CD4-positive, alpha-beta T cell treated with Interleukin-10 for 1 hour (primary cell): ENCODE measurements around the gene SRGAP3.

Source experiments
- DNase-seq: peaks from one replicate; pipeline ENCODE4 v3.0.0-alpha.2; 2020

Gene SRGAP3

DNA sequence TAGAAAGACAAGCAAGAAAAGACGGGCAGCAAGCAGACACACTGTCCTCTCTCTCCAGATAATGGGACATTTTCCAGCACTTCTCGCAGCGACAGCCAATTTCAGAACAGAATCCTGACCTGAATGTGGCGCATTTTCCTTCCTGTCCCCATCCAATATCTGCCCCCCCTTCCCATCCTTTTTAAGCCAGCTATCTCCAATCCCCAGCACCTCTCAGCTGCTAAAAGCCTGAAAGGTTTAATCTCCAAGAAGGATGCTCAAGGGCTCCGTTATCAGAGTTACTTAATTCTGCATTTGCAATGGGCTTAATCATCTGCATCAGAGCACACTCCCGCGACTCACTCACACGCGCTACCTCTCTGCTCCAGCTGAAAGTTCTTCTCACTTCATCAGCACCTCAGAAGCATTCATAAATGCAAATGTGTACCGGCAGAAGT is 50.5 kb downstream of the SRGAP3 start:
- no peak for DNase-seq

DNA sequence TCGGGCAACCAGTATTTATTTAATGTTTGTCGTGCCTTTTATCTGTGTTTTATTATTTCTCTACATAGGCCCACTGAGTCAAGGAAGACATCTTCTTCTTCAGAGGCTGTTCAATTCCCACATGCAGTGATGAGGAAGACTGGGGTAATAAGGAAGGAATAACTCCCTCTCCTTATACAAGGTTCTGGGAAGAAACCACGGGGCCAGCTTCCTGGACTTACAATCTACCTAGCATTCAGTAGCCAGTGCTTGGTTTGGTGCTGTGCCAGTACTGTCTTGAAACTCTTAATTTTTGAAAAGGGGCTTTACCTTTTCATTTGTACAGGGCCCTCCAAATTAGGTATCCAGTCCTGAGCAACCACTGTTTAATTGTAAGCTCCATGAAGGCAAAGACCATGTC is 51.2 kb downstream of the SRGAP3 start:
- no peak for DNase-seq

DNA sequence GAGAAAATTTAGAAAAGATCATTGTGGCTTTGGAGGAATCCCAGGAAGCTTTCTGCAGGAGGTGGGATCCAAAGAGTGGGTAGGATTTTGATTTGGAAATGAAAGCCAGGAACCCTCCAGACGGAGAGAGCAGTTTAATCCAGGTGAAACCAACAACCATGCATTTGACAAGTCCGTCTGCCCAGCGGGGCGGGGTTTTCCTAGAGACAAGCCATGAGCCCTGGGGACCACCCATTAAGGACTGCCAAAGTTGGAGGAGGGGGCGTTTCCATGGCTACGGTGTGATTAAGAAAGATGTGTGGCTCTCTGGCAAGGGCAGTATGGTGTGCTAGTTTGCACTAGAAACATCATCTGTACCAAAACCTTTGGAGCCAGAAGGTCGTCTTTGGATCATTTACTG is 53.4 kb downstream of the SRGAP3 start:
- no peak for DNase-seq

DNA sequence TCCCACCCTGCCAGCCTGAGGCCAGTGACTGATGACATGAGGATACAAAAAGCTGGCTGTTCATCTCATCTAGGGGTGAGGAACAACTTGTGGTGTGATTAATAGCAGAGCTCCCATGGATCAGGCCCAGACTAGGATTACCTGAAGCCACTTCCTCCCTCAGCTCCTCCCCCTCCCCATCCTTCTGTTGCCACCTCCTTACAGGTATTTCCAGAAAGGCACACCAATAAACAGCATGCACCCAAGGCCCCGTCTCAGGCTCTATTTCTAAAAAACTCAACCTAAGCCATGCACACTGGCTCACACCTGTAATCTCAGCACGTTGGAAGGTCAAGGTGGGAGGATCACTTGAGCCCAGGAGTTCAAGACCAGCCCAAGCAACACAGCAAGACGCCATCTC is 54.1 kb downstream of the SRGAP3 start:
- DNase-seq: no peak

DNA sequence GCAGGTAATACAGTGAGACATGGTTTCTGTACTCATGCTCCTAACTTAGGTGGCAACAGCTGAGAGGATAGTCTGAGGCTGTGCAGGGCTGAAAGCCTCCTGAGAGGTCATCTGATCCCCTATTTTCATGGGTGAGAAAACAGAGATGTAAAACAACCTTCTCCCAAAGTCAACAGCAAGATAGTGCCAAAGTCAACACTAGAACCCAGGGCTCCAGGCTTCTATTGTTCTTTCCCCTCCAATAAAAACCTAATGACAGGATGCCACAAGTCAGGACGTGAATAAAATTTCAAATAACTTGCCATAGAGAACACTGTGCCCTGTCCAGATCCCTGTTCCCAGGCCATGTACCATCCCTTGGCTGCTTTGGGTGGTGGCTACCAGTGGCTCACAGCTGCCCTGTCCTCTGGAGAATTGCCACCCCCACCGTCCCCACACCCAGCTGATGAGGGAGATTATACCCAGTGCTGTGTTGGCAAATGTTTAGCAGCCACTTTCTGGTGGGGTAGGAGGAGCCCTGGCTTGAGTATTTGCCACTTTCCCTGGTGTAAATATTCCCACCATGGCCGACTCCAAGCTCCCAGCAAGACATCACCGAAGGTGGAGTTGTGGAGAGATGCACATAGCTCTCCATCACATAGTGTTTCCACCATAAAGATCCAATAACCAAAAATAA is 54.8 kb downstream of the SRGAP3 start:
- no peak for DNase-seq

DNA sequence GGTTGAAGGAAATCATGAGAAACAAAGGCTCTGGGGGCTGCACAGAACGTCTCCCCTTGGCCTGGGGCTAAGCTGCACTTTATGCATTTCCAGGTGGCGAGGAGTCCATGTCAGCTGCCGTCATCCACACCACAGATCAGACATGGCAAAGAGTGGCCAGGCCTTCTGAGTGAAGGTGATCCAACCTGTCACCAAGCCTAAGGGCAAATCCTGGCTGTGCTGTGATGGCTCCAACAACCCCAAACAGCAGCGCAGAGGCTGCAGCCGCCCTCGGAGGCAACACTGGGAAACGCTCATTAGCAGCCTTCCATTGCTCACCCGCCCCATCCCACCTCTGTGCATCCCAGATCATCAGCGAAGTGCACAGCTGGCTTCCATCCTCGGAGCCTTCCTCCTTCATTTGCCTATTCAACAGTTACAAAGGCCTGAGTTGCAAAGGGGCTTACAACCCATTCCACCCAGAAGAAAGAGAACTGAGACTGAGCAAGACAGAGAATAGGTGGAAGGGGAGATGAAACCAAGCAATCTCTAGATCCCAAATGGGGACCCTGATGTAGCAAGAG is 55.7 kb downstream of the SRGAP3 start:
- no peak for DNase-seq

DNA sequence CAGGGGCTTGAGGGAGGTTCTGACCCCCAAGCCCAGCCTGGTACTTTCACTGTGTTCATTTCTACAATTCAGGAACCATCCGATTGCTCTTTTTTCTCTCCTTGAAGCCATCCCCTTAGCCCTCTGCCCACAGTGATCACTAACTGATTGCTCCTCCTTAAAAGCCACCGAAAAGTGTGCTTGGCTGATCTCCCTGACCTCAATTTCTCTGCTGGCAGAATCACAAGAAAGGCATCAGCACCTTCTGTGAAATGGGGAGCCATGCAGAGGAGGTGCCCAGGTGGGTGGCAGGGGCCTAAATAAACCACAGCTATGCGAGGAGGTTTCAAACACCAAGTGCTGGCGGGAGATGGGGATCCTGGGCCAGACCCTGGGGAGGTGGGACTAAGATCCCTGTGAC is 56.2 kb downstream of the SRGAP3 start:
- no peak for DNase-seq

DNA sequence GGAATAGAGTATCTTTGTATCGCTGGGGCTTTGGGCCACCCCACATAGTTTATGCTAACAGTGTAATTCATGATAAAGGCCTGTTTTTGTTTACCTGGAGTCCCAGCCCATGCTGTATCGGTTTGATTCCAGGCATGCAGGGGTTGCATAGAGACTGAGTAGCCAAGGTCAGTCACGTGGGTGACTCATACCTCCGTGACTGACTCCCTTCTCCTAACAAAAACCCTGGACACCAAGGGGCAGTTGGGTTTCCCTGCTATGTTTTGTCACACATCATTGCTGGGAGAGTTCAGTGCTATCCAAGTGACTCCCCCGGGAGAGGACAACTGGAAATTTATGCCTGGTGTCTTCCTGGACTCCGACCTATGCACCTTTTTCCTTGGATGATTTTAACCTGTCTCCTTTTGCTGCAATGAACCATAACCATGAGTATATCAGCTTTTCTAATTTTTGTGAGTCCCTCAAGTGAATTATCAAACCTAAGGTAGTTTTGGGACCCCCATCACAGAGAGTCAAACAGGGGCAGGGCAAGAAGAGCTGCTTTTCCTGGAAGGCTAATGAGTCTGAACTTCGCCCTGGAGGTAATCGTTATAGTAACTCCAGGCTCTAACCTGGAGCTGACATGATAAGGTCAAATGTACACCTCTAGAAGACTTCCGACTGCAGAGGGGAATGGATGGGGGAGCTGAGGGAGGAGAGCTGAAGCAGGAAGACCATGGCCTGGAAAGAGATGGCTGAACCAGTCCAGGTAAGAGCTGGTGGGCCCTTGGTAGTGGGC is 57.0 kb downstream of the SRGAP3 start:
- DNase-seq: no peak

DNA sequence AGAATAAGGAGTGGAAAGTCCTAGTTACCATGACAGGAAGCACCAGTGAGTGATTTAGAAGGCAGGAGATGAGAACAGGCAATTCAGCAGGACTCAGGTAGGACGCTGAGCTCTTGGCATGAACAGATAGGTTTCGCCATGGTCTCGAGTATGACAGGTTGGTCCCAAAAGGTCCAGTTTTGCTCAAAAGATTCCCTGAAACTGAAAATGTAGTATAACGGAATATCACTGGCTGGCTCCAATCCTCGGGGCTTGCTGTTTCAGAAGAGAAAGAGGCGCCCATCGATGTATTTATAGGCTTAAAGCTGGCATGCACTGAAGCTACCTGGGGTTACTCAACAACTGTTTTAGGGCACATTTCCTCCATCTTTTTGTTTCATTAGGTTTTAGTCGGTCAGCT is 59.2 kb downstream of the SRGAP3 start:
- DNase-seq: no peak

DNA sequence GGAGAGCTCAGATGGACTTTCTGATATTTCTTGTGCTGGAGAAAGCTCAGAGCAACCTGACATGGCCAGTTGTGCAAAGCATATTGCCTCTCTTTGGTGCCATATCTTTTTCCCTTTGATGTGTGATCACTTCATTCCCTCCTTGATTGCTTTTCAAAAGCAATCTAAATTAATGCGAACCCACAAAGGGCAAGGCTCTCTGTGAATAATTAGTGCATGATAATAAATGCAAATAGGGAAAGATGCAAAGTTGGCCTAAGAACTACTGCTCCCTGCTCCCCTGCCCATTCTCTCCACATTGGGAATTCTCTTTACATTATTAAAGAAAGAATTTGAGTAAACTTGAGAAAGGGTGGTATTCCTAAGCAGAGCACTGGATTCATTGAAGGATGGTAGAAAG is 60.9 kb downstream of the SRGAP3 start:
- DNase-seq: no peak

DNA sequence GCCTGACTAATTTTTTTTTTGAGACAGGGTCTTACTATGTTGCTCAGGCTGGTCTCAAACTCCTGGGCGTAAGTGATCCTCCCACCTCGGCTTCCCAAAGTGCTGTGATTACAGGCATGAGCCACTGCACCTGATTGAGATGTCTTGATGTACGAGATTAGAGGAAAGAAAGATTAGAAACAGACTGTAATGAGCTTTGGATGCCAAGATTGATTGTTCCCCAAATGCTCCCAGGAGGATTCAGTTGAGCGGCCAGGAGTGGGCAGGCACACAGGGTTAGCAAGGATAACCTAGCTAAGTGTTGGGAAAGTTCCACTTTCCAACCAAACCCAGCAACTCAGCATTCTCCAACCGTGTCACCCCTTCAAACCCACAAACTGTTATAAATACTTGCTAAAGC is 63.7 kb downstream of the SRGAP3 start:
- DNase-seq: no peak

DNA sequence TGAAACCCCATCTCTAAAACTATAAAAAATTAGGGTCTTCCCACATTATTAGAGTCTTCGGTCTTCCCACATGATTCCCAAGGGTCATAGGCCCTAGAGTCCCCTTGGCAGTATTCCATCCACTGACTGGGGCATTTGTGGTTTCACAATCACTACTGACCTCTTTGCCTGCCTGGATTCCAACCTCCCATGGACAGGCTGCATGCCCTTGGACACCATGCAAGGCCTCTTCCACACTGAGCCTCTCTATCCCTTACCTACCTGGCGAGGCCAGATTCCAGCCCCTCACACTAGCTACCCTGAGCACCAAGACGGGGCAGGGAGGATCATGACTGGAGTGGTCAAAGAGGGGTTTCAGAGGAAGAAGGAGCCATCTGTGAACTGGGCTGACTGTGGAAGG is 64.4 kb downstream of the SRGAP3 start:
- DNase-seq: no peak

DNA sequence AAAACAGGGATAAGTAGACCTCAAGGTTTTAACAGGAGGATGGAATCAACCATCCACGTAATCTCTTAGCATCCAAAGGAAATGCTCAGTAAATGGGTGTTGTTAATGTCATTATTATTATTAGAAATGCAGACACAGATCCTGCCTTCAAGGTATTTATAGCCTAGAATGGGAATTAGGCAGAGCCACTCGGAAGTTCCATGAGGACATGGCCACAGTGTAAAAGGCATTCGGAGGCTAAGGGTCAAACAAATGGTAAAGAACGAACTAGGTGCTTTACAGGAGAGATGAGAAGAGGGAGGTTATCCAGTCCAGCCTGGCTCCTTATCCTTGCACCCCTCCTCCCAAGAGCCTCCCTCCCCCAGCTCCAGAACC is 65.0 kb downstream of the SRGAP3 start:
- DNase-seq: no peak

DNA sequence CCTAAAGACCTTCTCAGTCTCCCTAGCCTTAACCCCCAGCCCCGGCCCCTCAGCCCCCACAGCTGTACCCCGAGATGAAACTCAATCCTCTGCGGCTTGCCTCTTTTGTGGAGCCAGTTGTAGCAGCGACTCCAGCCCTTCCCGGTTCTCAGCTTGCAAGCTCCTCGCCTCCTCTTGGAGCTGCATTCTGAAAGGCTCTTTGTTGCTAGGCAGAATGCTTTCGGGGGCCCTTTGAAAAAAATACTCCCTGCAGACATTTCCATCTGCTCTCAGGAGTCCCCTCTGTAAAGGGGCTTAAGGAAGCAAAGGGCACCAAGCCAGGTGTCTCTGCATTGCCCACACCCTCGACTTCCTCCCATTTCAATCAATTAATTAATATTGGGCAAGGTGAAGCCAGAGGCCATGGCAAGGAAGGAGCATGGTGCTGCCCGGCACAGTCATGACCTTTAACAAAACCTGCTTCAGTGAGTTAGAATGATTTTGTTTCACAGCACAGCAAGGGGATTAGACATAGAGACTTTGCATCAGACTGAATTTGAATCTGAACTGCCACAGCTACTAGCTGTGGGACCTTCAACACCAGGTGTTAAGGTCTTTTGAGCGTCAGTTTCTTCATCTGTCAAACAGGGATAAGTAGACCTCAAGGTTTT is 65.5 kb downstream of the SRGAP3 start:
- no peak for DNase-seq

DNA sequence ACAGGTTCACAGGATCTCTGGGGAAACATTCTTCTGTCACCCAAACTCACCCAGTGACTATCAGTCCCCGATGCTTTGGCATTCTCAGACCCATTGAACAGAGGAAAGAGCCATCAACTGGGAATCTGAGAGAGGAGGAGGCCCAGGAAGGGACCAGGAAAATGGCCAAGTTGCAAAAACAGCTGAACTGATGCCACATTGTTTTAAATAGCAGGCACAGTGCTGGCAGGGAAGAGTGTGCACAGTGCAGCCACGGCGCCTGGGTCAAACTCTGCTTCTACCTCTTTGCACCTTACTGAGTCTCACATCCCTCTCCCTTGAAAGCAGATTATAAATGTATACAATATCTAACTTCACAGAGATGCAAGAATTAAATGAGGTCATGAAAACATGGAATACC is 66.4 kb downstream of the SRGAP3 start:
- no peak for DNase-seq

DNA sequence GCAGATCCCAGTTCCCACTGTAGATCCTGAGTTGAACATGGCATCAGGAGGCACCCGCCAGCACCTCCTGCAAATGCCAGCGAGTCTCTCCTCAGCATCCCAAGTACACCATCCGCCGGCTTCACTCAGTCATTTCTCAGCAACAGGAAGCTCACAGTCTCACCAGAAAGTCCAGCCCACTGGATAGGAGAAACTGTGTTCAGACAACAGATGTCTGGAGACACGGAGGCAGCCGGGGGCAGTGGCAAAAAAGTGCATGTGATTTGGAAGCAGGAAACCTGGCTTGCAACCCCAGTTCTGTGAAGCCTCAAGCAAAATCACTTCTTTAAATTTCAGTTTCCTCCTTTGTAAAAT is 68.7 kb downstream of the SRGAP3 start:
- DNase-seq: peak; percentile 4

DNA sequence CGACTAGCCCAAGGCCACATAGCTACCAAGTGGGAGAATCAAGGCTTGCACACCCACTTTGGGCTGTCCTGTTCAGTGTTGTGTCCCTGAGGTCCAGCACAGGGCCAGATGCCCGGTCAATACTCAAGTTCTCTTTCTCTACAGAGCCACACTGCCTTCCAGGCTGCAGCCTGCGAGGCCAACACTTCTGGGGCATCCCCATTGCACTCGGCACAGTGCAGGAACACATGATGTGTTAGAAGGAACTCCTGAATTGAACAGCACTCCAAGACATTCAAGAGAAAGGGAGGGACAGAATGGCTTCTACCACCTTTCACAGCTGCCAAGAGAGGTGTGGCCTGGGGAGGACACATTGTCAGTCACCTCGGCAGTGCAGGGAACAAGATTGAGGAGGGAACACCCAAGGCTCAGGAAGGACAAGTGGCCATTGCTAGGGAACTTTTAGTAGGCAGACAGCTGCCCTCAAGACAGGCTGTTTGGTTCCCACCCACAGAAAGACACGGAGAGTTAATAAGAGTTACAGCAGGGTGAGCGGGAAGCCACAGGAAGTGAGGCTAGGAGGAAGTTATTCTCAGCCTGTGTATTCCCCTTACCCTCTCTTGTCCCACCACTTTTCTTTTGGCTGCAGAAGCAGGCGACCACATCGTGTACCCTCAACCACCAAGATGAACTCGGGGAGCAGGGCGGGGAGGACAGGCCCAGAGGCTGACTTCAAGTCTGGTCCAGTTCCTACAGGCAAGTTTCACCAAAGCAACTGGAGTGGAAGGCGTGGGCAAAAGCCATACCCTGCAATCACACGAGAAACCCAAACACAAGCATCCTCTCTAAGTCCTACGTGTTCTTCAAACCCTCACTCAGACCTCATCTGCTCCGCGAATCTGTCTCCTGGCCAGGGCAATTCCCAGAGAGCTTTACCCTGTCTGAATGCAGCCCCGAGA is 69.4 kb downstream of the SRGAP3 start:
- peak; percentile 9 for DNase-seq

DNA sequence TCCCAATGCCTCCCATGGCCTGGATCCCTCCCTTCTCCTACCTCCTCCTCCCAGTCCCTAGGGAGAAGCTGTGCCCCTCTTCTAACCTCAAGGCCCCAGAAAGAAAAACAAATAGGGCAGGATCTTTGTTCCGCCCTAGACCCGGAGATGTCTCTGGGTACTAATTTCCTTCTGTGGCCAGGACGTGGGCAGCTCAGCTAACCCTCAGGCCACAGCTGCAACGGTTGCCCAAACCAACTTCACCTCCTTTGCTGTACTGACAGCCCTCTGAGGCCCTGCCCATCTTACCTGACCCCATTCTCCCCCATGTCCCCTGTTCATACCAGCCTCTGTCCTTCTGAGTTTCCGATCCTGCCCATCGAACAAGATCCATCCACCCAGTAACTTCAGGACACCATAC is 70.7 kb downstream of the SRGAP3 start:
- no peak for DNase-seq

DNA sequence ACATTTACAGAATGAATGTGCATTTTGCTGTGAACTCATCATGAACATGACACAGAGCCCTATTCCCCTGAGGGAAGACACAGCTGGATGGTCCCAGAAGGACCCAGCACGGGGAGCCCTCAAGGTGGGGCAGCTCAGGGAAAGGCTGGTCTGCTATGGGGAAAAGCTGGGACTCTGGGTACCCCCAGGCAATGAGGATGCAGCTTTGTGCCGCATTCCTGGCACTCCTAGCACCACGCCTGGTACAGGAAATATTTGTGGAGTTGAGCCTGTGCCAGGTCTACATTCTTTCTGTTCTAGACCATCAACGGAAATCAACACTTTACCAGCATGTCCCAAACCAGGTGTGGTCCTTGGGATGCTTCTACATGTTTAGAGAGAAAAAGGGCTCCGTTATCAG is 74.0 kb downstream of the SRGAP3 start:
- DNase-seq: no peak

DNA sequence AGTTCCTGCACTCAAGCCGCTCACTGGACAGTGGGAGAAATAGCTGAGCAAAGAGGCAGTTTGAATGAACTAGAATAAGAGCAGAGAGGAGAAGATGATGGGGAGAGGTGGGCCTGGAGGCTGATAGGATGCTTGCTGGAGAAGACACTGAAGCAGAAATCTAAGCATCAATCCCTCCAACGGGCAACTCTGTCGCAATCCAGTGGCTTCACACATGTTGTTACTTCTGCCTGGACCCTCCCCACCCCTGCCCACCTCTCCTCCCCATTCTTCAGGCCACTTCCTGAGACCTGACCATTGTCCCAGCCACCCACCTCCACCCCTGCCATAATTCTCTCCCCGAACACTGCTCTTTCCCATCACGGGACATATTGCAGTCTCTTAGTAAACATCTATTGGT is 76.0 kb downstream of the SRGAP3 start:
- DNase-seq: no peak

DNA sequence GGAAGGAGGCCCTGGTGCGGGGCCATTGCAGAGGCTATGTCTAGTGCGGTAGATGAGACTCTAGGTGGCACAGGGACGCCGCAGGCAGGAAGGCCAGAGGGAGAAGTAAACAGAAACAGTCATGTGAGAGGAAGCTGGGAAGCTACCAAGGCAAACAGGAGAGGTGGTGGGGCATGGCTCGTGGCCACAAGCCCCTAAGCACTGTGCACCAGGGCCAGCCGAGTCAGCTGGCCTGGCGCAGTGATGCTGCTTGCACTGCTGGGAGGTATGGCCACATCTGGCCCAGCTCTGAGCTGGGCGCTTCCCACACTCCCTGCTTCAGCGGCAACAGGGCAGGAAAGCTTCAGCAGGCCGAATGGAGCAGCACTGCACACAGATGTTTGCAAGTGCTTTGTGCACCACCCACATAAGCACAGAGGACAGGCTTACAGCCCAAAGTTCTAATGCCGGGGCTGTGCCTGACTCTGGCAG is 76.6 kb downstream of the SRGAP3 start:
- DNase-seq: no peak

DNA sequence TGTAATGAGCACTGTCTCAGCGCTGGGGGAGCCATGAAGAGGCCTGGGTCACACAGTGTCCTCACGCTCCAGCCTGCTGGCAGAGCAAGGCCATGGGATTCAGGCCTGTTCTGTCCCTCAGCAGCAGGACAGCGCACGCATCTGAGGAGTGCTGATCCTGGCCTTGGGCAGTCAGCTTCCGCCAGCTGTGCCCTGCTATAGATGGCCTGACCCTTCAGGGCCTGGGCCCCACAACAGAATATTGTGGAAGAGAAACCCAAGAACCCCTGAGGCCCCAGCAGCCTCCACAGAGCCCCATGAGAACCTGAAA is 78.6 kb downstream of the SRGAP3 start:
- DNase-seq: no peak
